Tibial nerve (tissue), 4 donors: Measurements from ENCODE around the gene MEAF6.

Experiments used
- EP300 ChIP-seq, 2 donors: sonication (generic); formaldehyde crosslinking; IDR thresholded peaks; one replicate each; pipeline ENCODE4 v1.6.1; 2017; ENCODE audit warnings: antibody characterized with exemption in 2 of 2, mild to moderate bottlenecking in 1 of 2
- TF ChIP-seq, protein P1 (sequence below), 5 experiments: fragments of 200-600 bp in 3 of 5; fragments of 450-650 bp in 2 of 5; sonication (generic) in 3 of 5; IDR thresholded peaks; one replicate each; pipeline ENCODE4 v1.5.1; 2016 to 2019; ENCODE audit warnings: antibody characterized with exemption in 5 of 5, mild to moderate bottlenecking in 3 of 5, moderate library complexity in 2 of 5

DNA sequence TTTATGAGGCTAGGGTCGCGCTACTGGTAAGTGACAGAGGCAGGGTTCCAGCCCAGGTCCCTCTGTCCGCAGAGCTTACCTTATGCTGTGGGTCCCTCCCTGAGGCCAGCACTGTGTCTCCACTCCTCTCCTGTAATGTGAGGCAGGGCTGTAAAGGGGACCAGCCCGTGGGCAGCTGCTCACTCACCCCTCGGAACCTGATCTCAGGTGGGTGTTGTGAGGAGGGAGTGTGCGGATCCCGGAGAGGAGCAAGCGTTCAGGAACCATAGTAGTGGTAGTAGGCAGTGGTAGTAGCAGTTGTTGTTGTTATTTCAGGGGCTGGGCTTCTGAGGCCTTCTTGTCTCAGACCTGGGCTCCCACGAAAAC is 38.5 kb downstream of the MEAF6 start:
- TF ChIP-seq, protein P1, sequence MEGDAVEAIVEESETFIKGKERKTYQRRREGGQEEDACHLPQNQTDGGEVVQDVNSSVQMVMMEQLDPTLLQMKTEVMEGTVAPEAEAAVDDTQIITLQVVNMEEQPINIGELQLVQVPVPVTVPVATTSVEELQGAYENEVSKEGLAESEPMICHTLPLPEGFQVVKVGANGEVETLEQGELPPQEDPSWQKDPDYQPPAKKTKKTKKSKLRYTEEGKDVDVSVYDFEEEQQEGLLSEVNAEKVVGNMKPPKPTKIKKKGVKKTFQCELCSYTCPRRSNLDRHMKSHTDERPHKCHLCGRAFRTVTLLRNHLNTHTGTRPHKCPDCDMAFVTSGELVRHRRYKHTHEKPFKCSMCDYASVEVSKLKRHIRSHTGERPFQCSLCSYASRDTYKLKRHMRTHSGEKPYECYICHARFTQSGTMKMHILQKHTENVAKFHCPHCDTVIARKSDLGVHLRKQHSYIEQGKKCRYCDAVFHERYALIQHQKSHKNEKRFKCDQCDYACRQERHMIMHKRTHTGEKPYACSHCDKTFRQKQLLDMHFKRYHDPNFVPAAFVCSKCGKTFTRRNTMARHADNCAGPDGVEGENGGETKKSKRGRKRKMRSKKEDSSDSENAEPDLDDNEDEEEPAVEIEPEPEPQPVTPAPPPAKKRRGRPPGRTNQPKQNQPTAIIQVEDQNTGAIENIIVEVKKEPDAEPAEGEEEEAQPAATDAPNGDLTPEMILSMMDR (IDR thresholded peaks at IDR 0.05), result no peak
- no peak for TF ChIP-seq EP300 (IDR thresholded peaks at IDR 0.05)
